Mammary epithelial cell (primary cell): ENCODE measurements around the gene ETNK2.

Experiments
- CTCF ChIP-seq, 2 donors: IDR thresholded peaks in 1 of 2; conservative IDR thresholded peaks in 1 of 2; 2 replicates each; pipeline ENCODE4 v1.5.1; 2011 to 2012; ENCODE audit warnings: inconsistent platforms in 2 of 2, low read length in 2 of 2, mild to moderate bottlenecking in 2 of 2, control low read depth in 1 of 2, low read depth in 1 of 2; ENCODE audit not compliant: insufficient read depth in 1 of 2; ENCODE audit errors: extremely low read depth in 1 of 2
- EZH2 ChIP-seq: IDR thresholded peaks from 2 replicates; pipeline ENCODE4 v1.6.1; 2012; ENCODE audit warnings: low read length, inconsistent platforms, borderline replicate concordance

GRCh38 chr1:204146309-204146708 lies 5.5 kb downstream of the ETNK2 start:
- no peak for TF ChIP-seq CTCF (conservative IDR thresholded peaks at IDR 0.05 in 1 of 2, IDR thresholded peaks at IDR 0.05 in 1 of 2; ENCODE audit: extremely low read depth in 1 of 2, insufficient read depth in 1 of 2, low read depth in 1 of 2, low read length in 2 of 2)
- no peak for TF ChIP-seq EZH2
